Natural killer cell (primary cell): ENCODE results near the gene OAS1. TPM values are rescaled to one million over a fixed set of nuclear protein-coding genes. Genes with fewer than 3 reads are reported as not detected.
"Not testable (repeated sequence)": the region's sequence is repeated elsewhere in the genome, so short reads cannot be mapped to it uniquely, and the experiment has no call there.

Experiments
- ATAC-seq, 3 donors: fragments of 150-1000 bp in 2 of 3; fragments of 200-7000 bp in 1 of 3; cut with Tn5 transposase; 1 replicate in 1 of 3; 2 replicates in 2 of 3; pipeline ENCODE4 v1.10.0; 2021; ENCODE audit warnings: mild to moderate bottlenecking in 2 of 3, moderate library complexity in 2 of 3
- DNase-seq, 2 donors: peaks; one replicate each; pipeline versions ENCODE4 v3.0.0 to v3.0.0-alpha.2; 2013 to 2021; ENCODE audit warnings: mixed read lengths in 1 of 2
- H3K27ac ChIP-seq: one replicate; pipeline ENCODE4 v1.5.1; 2013; ENCODE audit warnings: mild to moderate bottlenecking, low read length
- H3K27me3 ChIP-seq: one replicate; pipeline ENCODE4 v1.6.1; 2013; ENCODE audit warnings: low read length; ENCODE audit not compliant: control insufficient read depth, insufficient read depth
- H3K36me3 ChIP-seq: one replicate; pipeline ENCODE4 v1.6.1; 2013; ENCODE audit warnings: low read length; ENCODE audit not compliant: control insufficient read depth, insufficient read depth
- H3K4me1 ChIP-seq: one replicate; pipeline ENCODE4 v1.6.1; 2013; ENCODE audit warnings: low read length; ENCODE audit not compliant: control insufficient read depth, insufficient read depth
- H3K4me3 ChIP-seq: one replicate; pipeline ENCODE4 v1.5.1; 2013; ENCODE audit warnings: low read length
- H3K9me3 ChIP-seq: one replicate; pipeline ENCODE4 v1.6.1; 2013; ENCODE audit warnings: low read length; ENCODE audit not compliant: control insufficient read depth, insufficient read depth
- H3K27ac Mint-ChIP-seq, 2 donors: one replicate each; pipeline ENCODE4 v1.8.0; 2022; ENCODE audit warnings: mild to moderate bottlenecking in 2 of 2, mixed read lengths in 2 of 2, moderate library complexity in 1 of 2
- H3K27me3 Mint-ChIP-seq, 2 donors: one replicate each; pipeline ENCODE4 v1.8.0; 2022; ENCODE audit warnings: low read depth in 2 of 2, mixed read lengths in 2 of 2
- H3K36me3 Mint-ChIP-seq: one replicate; pipeline ENCODE4 v1.8.0; 2022; ENCODE audit warnings: mixed read lengths
- H3K4me1 Mint-ChIP-seq, 2 donors: one replicate each; pipeline ENCODE4 v1.8.0; 2022; ENCODE audit warnings: mixed read lengths in 2 of 2
- H3K4me3 Mint-ChIP-seq: one replicate; pipeline ENCODE4 v1.8.0; 2022; ENCODE audit warnings: mild to moderate bottlenecking, moderate library complexity, mixed read lengths
- H3K9me3 Mint-ChIP-seq, 2 donors: one replicate each; pipeline ENCODE4 v1.8.0; 2022; ENCODE audit warnings: mixed read lengths in 2 of 2
- WGBS: methylation state at CpG from one replicate; pipeline ENCODE4 v1.1.7; 2013; ENCODE audit warnings: missing lambda C conversion rate; ENCODE audit not compliant: insufficient coverage; 5-methylcytosine and 5-hydroxymethylcytosine counted together
- intact Hi-C: fragments of 100-400 bp; cut with micrococcal nuclease; formaldehyde crosslinking; loops from one replicate; pipeline ENCODE4 v1.14.2; 2022
- total RNA-seq, 4 donors: library from RNA; stranded (reverse); fragments of 120-200 nt in 1 of 4; gene quantifications; one replicate each; pipeline versions ENCODE4 v1.2.3 to v1.2.4, GENCODE V29; 2013 to 2022
- TF ChIP-seq, protein P1 (sequence below): fragments of 200-600 bp; IDR thresholded peaks from one replicate; pipeline ENCODE4 v1.8.0; 2022; ENCODE audit warnings: antibody characterized with exemption

Gene OAS1
- total RNA-seq, 3 donors from 2014 or later (not counting 1 experiment from before 2014, with no cell fraction given), result 12.4 to 21.1 (median 16.5) TPM

DNA sequence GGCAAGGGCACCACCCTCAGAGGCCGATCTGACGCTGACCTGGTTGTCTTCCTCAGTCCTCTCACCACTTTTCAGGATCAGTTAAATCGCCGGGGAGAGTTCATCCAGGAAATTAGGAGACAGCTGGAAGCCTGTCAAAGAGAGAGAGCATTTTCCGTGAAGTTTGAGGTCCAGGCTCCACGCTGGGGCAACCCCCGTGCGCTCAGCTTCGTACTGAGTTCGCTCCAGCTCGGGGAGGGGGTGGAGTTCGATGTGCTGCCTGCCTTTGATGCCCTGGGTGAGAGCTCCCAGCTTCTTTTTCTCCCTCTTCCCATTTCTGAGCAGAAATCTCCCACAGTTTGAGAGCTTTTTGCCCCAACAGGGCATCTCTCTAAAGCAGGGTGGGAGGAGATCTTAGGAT lies 1.8 kb downstream of the OAS1 start:
- H3K36me3 ChIP-seq, result peaks cover 10% of the 10 kb centered on the region

DNA sequence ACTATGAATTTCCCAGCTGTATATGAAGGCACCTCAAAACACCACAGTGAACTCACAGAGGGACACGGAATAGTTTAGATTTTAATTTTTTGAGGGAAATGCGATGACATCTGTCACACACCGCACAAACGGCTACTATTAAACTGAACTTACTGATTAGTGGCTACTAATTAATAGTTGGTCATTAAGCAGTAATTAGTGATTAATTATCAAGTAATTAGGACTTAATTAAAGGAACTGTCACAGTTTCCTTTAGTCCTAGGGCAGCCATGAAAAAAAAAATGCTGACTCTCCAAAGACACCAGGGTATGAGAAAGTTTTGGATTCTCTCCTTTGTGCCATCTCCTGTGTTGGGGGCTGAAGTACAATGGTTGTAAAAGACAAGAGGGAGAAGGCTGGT lies 2.9 kb downstream of the OAS1 start:
- no peaks in the 10 kb centered on the region for H3K27me3 ChIP-seq
- Mint-ChIP-seq H3K27me3 (no peaks in the 10 kb centered on the region), H3K36me3 (peaks cover 23% of the 10 kb centered on the region), H3K27ac (peak overlapping the region; percentile 38 to 68), H3K4me1 (peaks cover 44 to 48% of the 10 kb centered on the region in 2 donors), H3K4me3 (no peak overlapping the region), H3K9me3 (peaks cover 4 to 13% of the 10 kb centered on the region in 2 donors)
- H3K4me1 ChIP-seq, result peaks cover 30% of the 10 kb centered on the region
- H3K4me3 ChIP-seq, result no peak overlapping the region
- intact Hi-C loops, result no loop called here
- no peak for DNase-seq
- TF ChIP-seq, protein P1, sequence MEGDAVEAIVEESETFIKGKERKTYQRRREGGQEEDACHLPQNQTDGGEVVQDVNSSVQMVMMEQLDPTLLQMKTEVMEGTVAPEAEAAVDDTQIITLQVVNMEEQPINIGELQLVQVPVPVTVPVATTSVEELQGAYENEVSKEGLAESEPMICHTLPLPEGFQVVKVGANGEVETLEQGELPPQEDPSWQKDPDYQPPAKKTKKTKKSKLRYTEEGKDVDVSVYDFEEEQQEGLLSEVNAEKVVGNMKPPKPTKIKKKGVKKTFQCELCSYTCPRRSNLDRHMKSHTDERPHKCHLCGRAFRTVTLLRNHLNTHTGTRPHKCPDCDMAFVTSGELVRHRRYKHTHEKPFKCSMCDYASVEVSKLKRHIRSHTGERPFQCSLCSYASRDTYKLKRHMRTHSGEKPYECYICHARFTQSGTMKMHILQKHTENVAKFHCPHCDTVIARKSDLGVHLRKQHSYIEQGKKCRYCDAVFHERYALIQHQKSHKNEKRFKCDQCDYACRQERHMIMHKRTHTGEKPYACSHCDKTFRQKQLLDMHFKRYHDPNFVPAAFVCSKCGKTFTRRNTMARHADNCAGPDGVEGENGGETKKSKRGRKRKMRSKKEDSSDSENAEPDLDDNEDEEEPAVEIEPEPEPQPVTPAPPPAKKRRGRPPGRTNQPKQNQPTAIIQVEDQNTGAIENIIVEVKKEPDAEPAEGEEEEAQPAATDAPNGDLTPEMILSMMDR, result no peak
- WGBS, result 99% methylated on average over 4 of the region's 4 CpGs
- no peak for ATAC-seq
- H3K36me3 ChIP-seq, result peaks cover 10% of the 10 kb centered on the region
- H3K9me3 ChIP-seq, result peaks cover 4% of the 10 kb centered on the region
- no peak overlapping the region for H3K27ac ChIP-seq

More for the DNA sequence above, 1.8 kb downstream of the OAS1 start:
- Histone ChIP-seq H3K4me1 (peaks cover 30% of the 10 kb centered on the region), H3K27me3 (no peaks in the 10 kb centered on the region), H3K4me3 (no peak overlapping the region), H3K27ac (no peak overlapping the region), H3K9me3 (peaks cover 4% of the 10 kb centered on the region)
- H3K4me3 Mint-ChIP-seq, result peak overlapping the region; percentile 88
- 95% methylated on average over 12 of the region's 12 CpGs for WGBS
- H3K27me3 Mint-ChIP-seq, result no peaks in the 10 kb centered on the region
- H3K27ac Mint-ChIP-seq, result peak overlapping the region; percentile 68 to 88
- peaks cover 4 to 12% of the 10 kb centered on the region in 2 donors for H3K9me3 Mint-ChIP-seq
- peaks cover 43 to 49% of the 10 kb centered on the region in 2 donors for H3K4me1 Mint-ChIP-seq
- H3K36me3 Mint-ChIP-seq, result peaks cover 14% of the 10 kb centered on the region
- TF ChIP-seq, protein P1, result no peak
- ATAC-seq (no peak), DNase-seq (peak in 1 of 2 donors; percentile 50)
- intact Hi-C loops, result no loop called here

DNA sequence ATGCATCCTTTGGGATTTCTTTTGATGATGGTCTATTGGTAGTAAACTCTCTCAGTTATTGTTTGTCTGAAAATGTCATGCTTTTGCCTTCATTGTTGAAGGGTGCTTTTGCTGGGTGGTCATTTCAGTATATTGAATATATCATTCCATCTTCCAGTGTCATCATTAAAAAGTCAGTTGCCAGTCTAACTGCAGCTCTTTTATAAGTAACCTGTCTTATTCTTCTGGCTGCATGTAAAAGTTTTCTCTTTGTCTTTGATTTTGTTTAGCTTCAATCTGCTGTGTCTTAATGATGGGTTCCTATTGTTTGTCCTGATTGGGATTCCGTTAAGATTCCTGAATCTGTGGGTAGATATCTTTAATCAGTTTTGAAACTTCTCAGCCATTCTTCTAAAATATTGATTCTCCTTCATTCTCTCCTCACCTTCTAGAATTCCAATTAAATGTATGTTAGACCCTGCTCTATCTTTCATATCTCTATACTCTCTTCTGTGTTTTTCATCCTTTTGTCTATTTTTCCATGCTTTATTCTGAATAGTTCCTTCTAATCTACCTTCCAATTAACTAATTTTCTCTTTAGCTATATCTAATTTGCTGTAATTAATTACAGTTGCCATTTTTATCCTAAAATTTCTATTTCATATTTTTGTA lies 6.4 kb downstream of the OAS1 start:
- peaks cover 12% of the 10 kb centered on the region for H3K4me1 ChIP-seq
- no CpG with 5 or more reads among the region's 1 CpG for WGBS
- peaks cover 37% of the 10 kb centered on the region for H3K36me3 Mint-ChIP-seq
- peaks cover 4 to 13% of the 10 kb centered on the region in 2 donors for H3K9me3 Mint-ChIP-seq
- intact Hi-C loops, result no loop called here
- DNase-seq, result no peak
- no peak overlapping the region for H3K27ac ChIP-seq
- H3K4me1 Mint-ChIP-seq, result peaks cover 24 to 34% of the 10 kb centered on the region in 2 donors
- TF ChIP-seq, protein P1, result no peak
- H3K27ac Mint-ChIP-seq, result no peak overlapping the region
- H3K4me3 Mint-ChIP-seq, result no peak overlapping the region
- H3K36me3 ChIP-seq, result peaks cover 27% of the 10 kb centered on the region
- H3K9me3 ChIP-seq, result peaks cover 4% of the 10 kb centered on the region
- no peak overlapping the region for H3K4me3 ChIP-seq
- H3K27me3 ChIP-seq, result no peaks in the 10 kb centered on the region
- no peak for ATAC-seq
- H3K27me3 Mint-ChIP-seq, result no peaks in the 10 kb centered on the region

DNA sequence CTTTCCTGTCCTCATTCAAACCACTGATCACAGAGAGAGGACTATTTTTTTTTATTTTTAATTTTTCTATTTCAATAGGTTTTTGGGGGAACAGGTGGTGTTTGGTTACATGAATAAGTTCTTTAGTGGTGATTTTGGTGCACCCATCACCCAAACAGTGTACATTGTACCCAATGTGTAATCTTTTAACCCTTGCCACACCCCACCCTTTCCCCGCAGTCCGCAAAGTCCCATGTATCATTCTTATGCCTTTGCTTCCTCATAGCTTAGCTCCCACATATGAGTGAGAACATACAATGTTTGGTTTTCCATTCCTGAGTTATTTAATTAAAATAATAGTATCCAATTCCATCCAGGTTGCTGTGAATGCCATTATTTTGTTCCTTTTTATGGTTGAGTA lies 7.1 kb downstream of the OAS1 start:
- intact Hi-C loops, H3K4me1 ChIP-seq, H3K9me3 ChIP-seq, H3K27me3 ChIP-seq, DNase-seq, H3K4me3 Mint-ChIP-seq, ATAC-seq, H3K4me3 ChIP-seq, H3K27ac Mint-ChIP-seq, H3K27ac ChIP-seq, H3K27me3 Mint-ChIP-seq: not testable (repeated sequence)
- H3K9me3 Mint-ChIP-seq, result peaks cover 4 to 13% of the 10 kb centered on the region in 2 donors
- 100% methylated on average over 2 of the region's 2 CpGs for WGBS
- H3K36me3 ChIP-seq, result peaks cover 34% of the 10 kb centered on the region
- H3K4me1 Mint-ChIP-seq, result peaks cover 17 to 26% of the 10 kb centered on the region in 2 donors
- peaks cover 41% of the 10 kb centered on the region for H3K36me3 Mint-ChIP-seq
